Hematopoietic multipotent progenitor cell (in vitro differentiated cells): ENCODE measurements around the gene LRP5. TPM values are rescaled to one million over a fixed set of nuclear protein-coding genes. Genes with fewer than 3 reads are reported as not detected.

Experiments
- DNase-seq, 3 donors: peaks; one replicate each; pipeline ENCODE4 v3.0.0-alpha.2; 2011 to 2015; ENCODE audit warnings: low read depth in 2 of 3, low spot score in 2 of 3
- total RNA-seq: library from RNA; depleted of rRNA; stranded (reverse); fragments of >200 nt; gene quantifications from one replicate; pipeline ENCODE4 v1.2.3, GENCODE V29; 2012

The LRP5 gene
- total RNA-seq, 1 donor = 70.0 TPM

DNA sequence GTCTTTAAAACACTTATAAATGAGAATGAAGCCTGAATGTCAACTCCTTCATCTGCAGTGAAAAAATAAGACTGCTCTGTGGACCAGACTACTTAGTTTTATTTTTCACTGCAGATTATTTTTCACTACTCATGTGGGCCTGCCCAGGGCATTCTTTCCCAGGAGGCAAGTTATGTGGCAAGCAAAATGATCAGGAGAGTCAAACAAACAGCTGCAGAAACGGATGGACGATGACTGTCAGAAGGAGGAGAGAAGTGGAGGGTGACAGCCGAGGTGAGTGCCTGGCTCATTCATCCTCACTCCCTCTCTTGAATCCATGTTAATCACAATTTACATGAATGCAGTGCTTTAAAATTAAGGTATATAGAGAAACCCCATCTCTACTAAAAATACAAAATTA lies 5.8 kb upstream of the LRP5 start:
- no peak for DNase-seq

DNA sequence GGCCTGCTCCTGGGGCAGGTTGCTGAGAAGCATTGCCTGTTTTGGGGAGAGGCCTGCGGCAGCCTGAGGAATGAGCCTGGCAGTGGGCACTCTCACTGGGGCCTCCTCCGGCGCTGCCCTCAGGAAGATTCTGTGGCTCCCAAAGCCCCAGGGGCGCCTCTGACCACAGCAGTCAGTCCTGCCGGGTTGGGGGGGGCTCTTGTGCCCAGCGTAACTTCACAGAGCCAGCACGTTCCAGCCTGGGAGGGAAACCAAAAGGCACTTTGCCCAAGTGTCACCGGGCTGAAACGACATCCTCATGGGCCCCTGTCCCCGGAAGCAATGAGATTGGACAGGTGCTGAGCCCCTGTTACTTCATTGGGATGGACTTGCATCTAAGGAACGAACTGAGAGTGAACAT lies 4.3 kb upstream of the LRP5 start:
- no peak for DNase-seq

DNA sequence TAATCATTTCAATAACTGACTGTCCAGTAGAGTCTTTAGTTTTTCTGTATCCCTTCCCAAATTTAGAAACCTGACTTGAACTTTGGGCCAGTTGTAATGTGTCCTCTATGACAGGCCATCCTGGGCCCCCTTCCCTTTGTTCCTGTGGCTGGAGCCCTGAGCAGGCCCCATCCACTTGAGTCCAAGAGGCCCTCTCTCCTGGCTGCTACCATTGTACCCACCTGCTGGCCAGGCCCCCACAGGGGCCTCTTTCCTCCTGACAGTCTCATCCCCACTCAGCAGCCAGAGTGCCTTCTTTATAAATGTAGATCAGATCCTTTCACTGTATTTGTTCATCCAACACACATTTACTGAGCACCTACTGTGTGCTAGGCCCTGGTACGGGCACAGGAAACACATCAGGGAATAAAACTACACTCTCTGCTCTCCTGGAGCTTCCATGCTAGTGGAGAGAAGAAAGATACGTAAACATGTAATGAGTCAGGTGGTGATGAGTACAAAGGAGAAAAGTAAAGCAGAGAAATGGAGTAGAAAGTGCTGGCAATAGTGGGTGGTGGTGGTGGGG lies 2.7 kb upstream of the LRP5 start:
- DNase-seq = no peak

DNA sequence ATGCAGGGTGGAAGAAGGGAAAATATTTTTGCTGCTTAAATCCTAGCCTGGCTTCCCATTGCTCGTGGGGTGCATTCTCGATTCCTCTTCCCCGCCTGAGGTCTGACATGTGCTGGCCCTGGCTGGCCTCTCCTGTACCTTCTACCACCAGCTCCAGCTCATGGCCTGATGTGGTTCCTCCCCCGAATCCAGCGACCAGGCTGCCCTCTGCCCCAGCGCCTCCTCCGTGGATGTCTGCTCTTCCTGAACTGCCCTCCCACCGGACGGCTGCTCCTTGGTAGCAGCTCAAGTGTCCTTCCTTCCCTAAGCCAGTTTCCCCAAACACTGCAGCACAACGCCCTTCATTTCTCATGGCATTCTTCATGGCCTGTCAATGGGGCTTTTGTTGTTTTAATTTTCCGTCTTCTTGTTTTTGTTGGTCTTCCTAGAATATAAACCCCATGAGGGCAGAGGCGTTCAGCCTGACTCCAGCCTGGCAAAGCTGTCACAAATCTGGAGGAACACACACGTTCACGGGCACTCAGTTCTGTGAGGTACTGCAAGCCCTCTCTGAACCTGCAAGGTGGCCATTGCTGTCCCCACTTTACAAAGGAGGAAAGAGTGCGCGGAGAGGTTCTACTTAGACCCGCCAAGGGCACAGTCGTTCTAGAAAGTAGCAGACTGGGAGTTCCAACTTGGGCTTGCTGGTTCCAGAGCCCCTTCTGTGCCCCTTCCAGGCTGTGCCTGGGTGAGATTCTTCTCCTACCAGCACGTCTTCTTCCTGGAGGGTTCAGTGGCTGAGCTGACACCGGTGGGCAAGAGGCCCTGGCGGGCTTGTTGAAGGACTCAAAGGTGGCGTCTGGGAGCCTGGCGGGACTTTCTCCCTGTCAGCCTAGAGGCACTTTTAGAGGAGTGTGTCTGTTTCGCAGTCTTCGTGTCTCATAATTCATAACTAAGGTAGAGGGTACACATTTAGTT lies 953 bp upstream of the LRP5 start:
- DNase-seq = no peak

DNA sequence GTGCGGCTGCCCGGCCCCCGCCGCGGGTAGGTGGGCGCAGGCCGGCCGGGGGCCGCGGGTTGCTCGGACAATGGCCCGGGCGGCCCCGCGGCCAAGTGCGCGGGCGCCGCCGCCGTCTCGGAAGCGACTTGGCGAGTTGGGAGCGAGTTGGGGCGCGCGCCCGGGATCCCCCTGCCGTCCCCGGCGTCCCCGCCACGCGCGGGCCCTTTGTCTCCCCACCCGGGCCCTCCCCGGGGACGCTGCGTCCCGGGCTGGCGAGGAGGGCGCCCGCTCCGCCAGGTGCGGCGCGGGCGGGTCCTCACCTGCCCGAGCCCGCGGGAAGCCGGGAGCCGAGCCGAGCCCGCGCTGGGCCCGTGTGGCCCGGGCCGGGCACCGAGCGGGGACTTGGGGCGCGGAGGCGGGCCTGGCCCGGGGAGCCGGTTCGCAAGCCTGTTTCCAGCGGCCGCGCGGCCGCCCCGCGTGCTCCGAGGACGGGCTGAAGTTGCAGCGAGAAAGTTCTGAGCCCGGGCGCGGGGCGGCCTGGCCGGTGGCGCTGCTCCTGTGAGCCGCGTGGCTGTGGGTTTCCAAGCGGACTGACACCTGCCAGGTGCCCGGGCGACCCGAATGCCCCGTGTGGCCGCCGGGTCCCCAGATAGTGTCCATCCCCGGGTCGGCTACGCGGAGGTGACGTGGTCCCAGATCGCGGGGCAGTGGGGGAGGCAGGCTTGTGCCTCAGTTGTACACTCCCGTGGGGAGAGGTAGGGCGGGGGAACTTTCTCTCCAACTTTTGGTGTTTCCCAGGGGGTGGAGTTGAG lies 586 bp downstream of the LRP5 start:
- DNase-seq = no peak

DNA sequence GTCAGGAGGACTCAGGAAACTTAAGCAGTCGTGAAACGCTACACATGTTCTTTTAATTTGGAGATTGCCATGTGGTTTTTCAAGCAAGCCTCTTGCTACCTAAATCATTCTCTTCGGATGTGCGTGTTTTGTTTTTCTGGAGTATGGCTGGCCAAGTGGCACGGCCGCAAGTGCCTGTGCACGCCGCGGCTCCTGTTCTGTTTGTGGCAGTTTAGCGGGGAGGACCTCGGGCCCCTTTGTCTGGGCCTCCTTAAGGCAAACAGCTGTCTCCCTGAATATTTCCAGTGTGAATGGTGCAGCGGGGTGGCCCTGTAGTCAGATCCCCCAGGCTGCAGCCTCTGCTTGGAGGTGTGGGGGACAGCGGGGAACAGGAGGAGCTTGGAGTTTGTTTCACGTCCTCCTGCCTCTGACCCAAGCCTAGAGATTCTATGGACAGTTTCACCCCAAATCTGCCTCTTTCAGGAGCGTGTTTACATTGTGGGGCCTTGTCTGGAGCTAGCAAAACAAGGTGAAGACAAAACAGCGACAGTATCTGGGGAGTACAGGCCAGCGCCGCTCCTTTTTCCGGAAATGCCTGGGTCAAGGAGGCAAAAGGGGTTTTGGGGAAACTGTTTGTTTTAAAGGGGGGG lies 1.3 kb downstream of the LRP5 start:
- DNase-seq = no peak

DNA sequence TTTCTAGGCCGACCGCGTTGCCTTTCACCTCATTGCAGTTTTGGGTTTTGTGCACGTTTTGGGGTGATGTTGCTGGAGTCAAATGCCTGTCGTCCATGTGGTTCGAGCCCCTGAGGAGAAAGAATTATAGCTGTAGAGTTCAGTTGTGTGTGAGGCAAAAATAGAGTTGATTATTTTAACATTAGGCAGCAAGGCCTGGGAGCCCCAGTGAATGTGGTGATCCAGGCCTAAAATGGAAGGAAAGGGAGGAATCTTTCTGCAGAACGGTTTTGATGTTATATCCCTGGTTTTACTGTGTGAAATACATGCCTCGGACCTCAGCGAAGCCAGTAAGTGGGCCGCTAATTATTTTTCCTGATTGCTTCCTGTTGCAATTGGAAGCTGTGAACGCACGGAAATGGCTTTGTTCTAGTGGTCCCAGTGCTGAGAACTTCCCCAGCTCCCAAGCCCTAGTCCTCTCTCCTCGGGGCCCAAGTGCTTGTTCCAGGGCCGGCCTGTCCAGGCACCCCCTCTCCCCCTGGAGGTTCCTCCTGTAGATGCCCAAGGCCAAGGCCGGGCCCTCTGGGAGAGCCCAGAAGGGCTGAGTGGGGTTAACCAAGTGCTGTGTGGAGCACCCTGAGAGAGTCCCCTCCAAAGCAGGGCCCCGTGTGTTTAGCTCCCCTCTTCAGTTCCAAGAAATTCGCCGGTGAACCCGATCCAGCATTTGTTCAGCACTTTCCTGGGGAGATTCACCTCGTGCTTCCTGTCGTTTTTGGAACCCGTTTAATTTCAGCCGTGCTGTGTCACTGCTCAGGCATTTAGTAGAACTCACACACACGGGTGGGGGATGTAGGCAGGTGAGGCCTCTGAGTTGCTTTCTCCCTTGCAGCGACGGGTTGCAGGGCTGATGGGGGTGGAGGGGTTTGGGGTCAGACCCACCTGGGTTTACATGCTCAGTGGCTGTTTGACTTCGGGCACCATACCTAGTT lies 2.1 kb downstream of the LRP5 start:
- DNase-seq = no peak

DNA sequence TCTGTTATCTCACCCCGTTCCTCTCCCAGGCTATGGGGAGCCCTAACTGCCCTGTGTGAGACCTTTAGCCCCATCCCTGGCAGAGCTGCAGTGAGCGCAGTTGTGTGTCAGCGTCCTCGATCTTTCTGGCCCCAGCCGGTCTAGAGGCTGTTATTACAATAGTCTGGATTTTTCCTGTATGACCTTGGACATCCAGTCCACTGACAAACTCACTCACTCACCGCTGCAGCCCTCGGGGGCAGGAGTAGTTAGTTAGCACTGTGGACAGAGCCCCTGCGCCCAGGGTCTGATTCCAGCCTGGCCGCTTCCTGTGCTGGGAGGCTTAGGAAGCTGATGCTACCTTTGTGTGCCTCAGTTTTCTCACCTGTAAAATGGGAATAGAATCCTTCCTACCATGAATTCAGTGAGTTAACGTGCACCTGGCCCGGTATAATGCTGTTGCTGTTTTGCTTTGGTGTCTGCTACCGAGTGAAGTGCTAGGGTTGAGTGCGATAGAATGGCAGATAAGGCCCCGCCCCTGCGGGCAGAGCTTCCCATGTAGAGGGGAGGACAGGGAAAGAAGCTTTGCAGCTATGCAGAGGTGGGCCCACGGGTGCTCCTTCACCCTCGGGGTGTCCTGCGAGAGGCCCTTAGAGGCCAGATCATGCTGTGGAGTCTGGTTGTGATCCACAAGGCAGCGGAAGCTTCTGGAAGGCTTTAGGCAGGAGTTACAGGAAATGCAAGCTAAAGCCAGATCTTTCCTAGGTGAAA lies 3.0 kb downstream of the LRP5 start:
- no peak for DNase-seq

DNA sequence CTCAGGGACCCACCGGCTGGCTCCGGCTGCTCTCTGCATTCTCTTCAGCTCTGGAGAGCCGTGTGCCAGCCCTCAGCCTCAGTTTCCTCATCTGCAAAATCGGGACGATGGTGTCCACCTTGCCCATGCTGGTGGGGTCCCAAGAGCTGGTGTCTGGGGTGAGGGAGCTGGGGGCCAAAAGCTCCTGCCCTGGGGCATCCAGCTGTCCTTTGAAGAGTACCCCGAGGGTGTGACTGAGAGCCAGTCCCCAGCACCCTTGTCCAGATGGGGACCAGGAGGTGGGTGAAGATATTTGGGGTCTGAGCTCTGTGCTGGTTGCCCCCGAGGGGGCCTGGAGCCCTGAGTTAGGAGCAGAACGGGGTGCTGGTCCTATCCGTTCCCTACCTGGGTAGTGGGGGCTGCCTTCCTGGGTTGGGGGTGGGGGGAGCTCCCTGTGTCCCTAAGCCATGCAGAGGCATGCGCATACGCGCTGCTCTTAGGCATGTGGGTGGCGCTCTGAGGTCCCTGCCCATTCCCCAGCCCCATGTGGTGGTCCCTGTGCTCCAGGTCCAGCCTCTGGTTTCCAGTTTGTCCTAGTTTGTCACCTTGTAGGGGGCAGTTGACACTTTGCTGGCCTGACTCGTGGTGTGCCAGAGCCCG lies 4.9 kb downstream of the LRP5 start:
- DNase-seq = no peak

DNA sequence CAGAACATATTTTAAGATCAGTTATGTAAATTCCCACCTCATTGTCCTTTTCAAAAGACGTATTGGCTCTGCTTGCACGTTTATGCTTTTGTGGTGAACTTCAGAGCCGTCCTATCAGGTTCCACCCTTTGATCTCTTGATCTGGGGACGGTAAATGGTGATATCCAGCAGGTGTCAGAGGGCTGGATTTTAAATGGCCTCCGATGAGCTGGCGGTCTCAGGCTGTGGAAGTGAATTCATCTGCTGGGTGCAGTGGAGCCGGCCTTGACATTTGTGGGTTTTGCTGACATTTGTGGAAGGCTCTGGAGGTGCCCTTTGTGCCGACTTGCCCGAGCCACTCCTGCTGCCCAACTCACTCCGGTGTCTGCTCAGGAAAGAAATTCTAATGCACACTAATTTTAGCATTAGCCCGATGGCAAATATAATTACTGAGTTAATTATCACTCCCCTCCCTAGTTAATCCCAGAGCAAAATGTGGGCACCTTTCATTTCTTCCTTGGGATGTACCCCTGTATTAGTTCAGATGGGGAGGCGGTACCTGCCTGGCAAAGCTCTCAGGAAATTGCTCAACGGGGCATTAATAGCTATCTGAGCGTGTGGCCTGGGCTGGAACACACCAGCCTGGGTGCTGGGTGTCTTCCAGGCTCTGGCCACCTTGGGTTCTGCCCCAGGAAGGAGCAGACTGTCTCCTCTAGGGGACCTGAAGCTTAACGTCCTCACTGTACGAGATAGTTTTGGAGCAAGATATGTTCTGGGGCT lies 9.1 kb downstream of the LRP5 start:
- no peak for DNase-seq

DNA sequence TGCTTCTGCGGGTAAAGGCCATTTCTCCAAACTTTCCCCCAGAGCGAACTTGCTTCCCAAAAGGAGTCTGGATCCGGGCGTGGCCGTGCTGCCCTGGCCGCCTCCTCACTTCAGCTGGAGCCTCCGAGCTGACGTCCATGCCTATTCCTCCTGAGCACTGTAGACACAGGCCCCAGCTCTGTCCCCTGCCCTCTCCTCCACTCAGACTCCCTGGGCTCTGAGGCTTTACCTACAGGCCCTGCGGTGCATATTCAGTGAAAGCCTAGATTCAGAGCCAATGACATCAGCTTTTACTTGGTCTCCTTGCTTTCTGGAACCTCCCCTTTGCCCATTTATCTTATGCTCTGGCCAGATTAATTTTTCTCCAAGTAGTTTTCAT lies 9.7 kb downstream of the LRP5 start:
- DNase-seq = no peak

DNA sequence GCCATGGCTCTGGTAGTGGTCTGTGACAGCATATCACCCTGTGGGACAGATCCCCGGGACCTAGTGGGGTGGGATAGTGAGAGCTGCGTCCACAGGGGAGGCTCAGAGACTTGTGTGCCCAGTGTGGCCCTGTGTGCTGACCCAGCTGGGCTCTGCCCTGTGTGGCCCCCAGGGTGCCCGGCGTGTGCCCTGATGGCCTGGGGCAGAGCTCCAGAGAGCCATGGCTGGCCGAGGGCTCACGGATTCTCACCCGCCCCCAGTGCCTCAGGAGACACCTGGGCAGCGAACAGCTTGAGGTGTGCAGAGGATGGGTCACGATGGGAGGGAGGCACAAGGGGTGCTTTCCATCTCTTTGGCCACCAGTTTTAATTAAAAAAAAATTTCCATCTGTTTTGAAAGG lies 11.8 kb downstream of the LRP5 start:
- DNase-seq = no peak

DNA sequence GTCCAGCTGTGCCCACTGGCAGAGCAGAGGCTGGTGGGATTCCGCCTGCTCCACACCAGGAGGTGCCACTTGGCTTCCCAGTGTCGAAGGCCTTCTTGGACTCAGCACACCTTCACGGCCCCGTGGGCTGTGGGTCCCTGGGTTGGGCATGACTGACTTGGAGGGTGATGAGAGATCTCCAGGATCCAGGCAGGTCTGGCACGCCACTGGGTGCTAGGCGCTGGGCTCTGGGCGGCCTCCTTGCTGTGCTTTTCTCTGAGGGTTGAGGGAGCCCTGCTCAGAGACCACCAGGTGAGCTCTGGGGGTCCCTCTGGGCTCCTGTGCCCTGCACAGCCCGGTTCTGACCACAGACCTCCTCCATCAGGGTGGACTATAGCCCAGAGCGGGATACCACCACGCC lies 12.3 kb downstream of the LRP5 start:
- no peak for DNase-seq

DNA sequence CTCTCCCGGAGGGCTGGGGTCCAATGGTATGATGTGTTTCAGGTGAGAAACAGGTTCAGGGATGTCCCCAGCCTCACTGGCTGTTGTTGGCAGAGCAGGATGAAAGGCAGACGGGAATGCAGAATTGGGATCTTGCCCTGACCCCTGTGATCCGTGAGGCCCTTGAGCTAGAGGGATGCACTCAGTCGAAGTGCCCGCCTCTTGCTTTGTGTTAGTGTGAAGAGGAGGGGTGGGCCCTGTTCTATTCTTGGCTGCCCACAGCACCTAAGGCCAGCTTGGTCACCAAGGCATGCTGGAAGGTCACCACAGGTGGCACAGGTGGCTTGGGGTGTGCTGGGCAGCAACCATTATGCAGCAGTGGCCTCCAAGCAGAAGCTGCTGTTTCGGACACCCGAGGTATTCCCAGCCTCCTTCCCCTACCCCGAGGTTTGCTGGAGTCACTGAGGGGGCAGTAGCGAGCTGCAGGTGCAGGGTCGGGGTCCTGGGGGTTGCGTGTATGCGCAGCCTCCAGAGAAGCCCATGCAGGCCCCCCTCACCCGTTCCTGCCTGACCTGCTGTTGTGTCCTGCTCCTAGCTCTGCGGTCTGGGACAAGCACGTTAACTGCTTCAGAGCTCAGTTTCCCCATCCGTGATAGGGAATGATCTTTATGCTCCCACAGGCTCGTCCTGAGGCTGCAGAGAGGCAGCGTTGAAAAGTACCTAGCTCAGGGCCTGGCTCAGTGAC lies 13.0 kb downstream of the LRP5 start:
- no peak for DNase-seq

DNA sequence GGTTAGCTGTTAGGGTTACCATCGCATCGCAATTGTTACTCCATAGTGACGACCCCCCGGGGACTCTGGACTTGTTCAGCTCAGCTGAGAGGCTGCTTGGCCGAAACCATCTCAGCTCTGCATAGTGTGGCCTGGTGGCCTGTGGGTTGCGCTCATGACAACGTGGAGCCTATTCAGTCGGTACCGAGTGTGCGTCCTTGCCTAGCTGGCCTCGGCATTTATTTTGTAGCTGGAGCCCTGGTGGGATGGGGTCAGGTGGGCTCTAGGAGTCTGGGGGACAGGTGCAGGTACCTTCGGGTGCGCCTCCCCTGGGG lies 13.5 kb downstream of the LRP5 start:
- DNase-seq = no peak

DNA sequence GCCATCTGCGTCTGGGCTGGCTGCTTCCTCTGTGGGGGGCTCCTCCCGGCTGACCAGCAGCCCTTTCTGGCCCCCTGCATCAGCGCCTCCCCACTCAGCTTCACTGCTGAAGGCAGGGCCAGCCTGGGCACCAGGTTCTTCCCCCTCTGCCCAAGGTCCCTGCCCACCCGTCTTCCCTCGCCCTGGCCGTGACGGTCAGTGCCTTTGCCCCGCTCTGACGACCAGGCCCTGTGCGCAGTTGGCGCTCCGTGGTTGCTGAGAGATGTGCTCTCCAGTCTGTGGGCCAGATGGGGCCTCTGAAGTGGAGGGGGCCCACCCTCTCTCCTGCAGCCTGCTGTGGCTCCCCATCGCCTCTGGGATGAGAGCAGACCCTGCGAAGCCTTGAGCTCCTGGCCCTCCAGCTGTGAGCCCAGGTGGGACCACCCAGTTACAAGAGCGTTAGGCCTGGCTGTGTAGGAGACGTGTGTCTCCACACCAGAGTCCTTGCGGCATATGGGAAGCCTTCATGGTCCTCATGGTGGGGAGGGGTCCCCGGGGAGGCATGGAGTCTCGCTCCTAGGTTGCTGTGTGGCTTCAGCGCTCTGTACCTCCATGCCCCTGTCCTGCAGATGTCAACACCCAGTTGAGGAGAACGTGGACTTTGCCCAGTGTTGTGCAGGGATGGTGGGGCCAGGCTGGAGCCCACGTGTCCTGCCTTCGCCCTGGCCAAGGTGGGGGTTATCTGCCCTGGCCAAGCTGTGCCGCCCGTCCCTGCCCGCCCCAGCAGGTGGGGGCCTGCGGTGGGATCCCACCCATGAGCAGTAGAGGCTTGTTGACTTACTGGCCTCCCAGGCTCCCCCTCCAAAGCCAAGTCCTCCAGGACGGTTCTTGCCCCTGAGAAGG lies 14.2 kb downstream of the LRP5 start:
- DNase-seq = no peak
